Large intestine (tissue), 12 donors: ENCODE data around the gene SPACA5. TPM values are rescaled to one million over a fixed set of nuclear protein-coding genes. Genes with fewer than 3 reads are reported as not detected.
"Not testable (repeated sequence)": the region's sequence is repeated elsewhere in the genome, so short reads cannot be mapped to it uniquely, and the experiment has no call there.

Experiments
- DNase-seq, 2 donors: peaks; one replicate each; pipeline versions ENCODE4 v3.0.0 to v3.0.0-alpha.2; 2013
- H3K27ac ChIP-seq: one replicate; pipeline ENCODE4 v1.5.1; 2013; ENCODE audit warnings: low read length
- H3K27me3 ChIP-seq: 2 replicates; pipeline ENCODE4 v1.6.1; 2013; ENCODE audit warnings: low read length; ENCODE audit not compliant: control insufficient read depth, insufficient read depth
- H3K36me3 ChIP-seq: 2 replicates; pipeline ENCODE4 v1.6.1; 2013; ENCODE audit warnings: low read length; ENCODE audit not compliant: control insufficient read depth, insufficient read depth
- H3K4me1 ChIP-seq: one replicate; pipeline ENCODE4 v1.6.1; 2013; ENCODE audit warnings: low read length; ENCODE audit not compliant: control insufficient read depth, insufficient read depth
- H3K4me3 ChIP-seq: one replicate; pipeline ENCODE4 v1.5.1; 2013; ENCODE audit warnings: low read length
- H3K9me3 ChIP-seq: one replicate; pipeline ENCODE4 v1.6.1; 2013; ENCODE audit warnings: mild to moderate bottlenecking, low read depth, low read length, moderate library complexity; ENCODE audit not compliant: control insufficient read depth
- WGBS: methylation state at CpG from one replicate; pipeline ENCODE4 v1.1.5; 2013; ENCODE audit warnings: low lambda C conversion rate; ENCODE audit not compliant: insufficient coverage; 5-methylcytosine and 5-hydroxymethylcytosine counted together
- long read RNA-seq, 11 donors: transcript quantifications; one replicate each; lab custom pipeline, GENCODE V29; 2026
- polyA plus RNA-seq: library from polyadenylated mRNA; unstranded; fragments of 120-200 nt; gene quantifications from one replicate; pipeline ENCODE4 v1.2.1, GENCODE V29; 2013

The SPACA5 gene
- not detected for polyA plus RNA-seq
- long read RNA-seq, donor 1 = 0 reads
- long read RNA-seq, donor 2 = 0 reads
- long read RNA-seq, donor 3 = 0 reads
- long read RNA-seq, donor 4 = 0 reads
- long read RNA-seq, donor 5 = 0 reads
- long read RNA-seq, donor 6 = 0 reads
- long read RNA-seq, donor 7 = 0 reads
- long read RNA-seq, donor 8 = 0 reads
- long read RNA-seq, donor 9 = 0 reads
- long read RNA-seq, donor 10 = 0 reads
- long read RNA-seq, donor 11 = 0 reads

GRCh38 chrX:48006688-48007087 is at the start of gene SPACA5:
TSS of gene SPACA5 (plus strand) at chrX:48006988. CDS start at chrX:48007803, 815 bp downstream.
- not testable (repeated sequence) for H3K4me3 ChIP-seq, DNase-seq, H3K27ac ChIP-seq, H3K27me3 ChIP-seq, H3K36me3 ChIP-seq, H3K9me3 ChIP-seq, H3K4me1 ChIP-seq
- WGBS = no CpG with 5 or more reads among the region's 8 CpGs

- DNase-seq, H3K4me3 ChIP-seq, H3K4me1 ChIP-seq, H3K36me3 ChIP-seq, H3K27me3 ChIP-seq, H3K9me3 ChIP-seq: not testable (repeated sequence)
- H3K27ac ChIP-seq = peak overlapping the region; percentile 63
- WGBS = no CpG with 5 or more reads among the region's 4 CpGs
Observed at GRCh38 chrX:47958206-47958605, 48.6 kb upstream of the SPACA5 start.

- Histone ChIP-seq H3K27me3 (no peaks in the 10 kb centered on the region), H3K4me1 (peaks cover 7% of the 10 kb centered on the region), H3K9me3 (no peaks in the 10 kb centered on the region), H3K27ac (peak overlapping the region; percentile 63), H3K4me3 (no peak overlapping the region), H3K36me3 (no peaks in the 10 kb centered on the region)
- WGBS = no CpG with 5 or more reads among the region's 4 CpGs
- DNase-seq = peak; percentile 64 to 78
Observed at GRCh38 chrX:47958761-47959342, 47.9 kb upstream of the SPACA5 start.

- no peaks in the 10 kb centered on the region for H3K36me3 ChIP-seq
- no CpG with 5 or more reads among the region's 2 CpGs for WGBS
- no peak overlapping the region for H3K4me3 ChIP-seq
- no peak overlapping the region for H3K27ac ChIP-seq
- DNase-seq = no peak
- H3K4me1 ChIP-seq = peaks cover 6% of the 10 kb centered on the region
- H3K27me3 ChIP-seq = no peaks in the 10 kb centered on the region
- peaks cover 2% of the 10 kb centered on the region for H3K9me3 ChIP-seq
Observed at GRCh38 chrX:47960406-47960805, 46.4 kb upstream of the SPACA5 start.

- H3K27me3 ChIP-seq, H3K27ac ChIP-seq, H3K4me3 ChIP-seq, H3K36me3 ChIP-seq, H3K4me1 ChIP-seq, H3K9me3 ChIP-seq: not testable (repeated sequence)
- WGBS = no CpG with 5 or more reads among the region's 6 CpGs
- DNase-seq = peak in 1 of 2 donors; percentile 12
Observed at GRCh38 chrX:47961830-47962229, 45.0 kb upstream of the SPACA5 start.

GRCh38 chrX:47965526-47965925 is 41.3 kb upstream of the SPACA5 start:
- H3K27ac ChIP-seq, H3K36me3 ChIP-seq, H3K4me3 ChIP-seq, H3K4me1 ChIP-seq, H3K9me3 ChIP-seq, DNase-seq, H3K27me3 ChIP-seq: not testable (repeated sequence)
- WGBS = no CpG with 5 or more reads among the region's 14 CpGs

GRCh38 chrX:47973235-47973634 is 33.6 kb upstream of the SPACA5 start:
- Histone ChIP-seq H3K36me3 (peaks cover 10% of the 10 kb centered on the region), H3K27me3 (no peaks in the 10 kb centered on the region), H3K4me3 (no peak overlapping the region), H3K4me1 (no peaks in the 10 kb centered on the region), H3K9me3 (peaks cover 17% of the 10 kb centered on the region), H3K27ac (no peak overlapping the region)
- 100% methylated on average over 1 of the region's 3 CpGs for WGBS
- DNase-seq = no peak

- WGBS = no CpG with 5 or more reads among the region's 6 CpGs
- Histone ChIP-seq H3K36me3 (peaks cover 22% of the 10 kb centered on the region), H3K4me3 (no peak overlapping the region)
Observed at GRCh38 chrX:47976254-47977151, 30.3 kb upstream of the SPACA5 start.

GRCh38 chrX:47991263-47992094 is 15.3 kb upstream of the SPACA5 start:
- no CpG with 5 or more reads among the region's 5 CpGs for WGBS
- no peaks in the 10 kb centered on the region for H3K4me1 ChIP-seq
- H3K4me3 ChIP-seq = no peak overlapping the region
- no peak for DNase-seq
- H3K27ac ChIP-seq = no peak overlapping the region
- no peaks in the 10 kb centered on the region for H3K9me3 ChIP-seq
- peaks cover 10% of the 10 kb centered on the region for H3K36me3 ChIP-seq
- H3K27me3 ChIP-seq = no peaks in the 10 kb centered on the region

More at GRCh38 chrX:47976254-47977151, 30.3 kb upstream of the SPACA5 start:
- Histone ChIP-seq H3K4me1 (no peaks in the 10 kb centered on the region), H3K27ac (no peak overlapping the region), H3K27me3 (no peaks in the 10 kb centered on the region), H3K9me3 (peaks cover 21% of the 10 kb centered on the region)
- no peak for DNase-seq

- Histone ChIP-seq H3K9me3 (no peaks in the 10 kb centered on the region), H3K4me1 (no peaks in the 10 kb centered on the region), H3K4me3 (no peak overlapping the region), H3K27me3 (no peaks in the 10 kb centered on the region), H3K36me3 (peaks cover 16% of the 10 kb centered on the region), H3K27ac (no peak overlapping the region)
- WGBS = no CpG with 5 or more reads among the region's 1 CpG
- DNase-seq = no peak
Observed at GRCh38 chrX:47992095-47992380, 14.8 kb upstream of the SPACA5 start.
